ENCODE results near the gene DENND5A.

- no peak for TF ChIP-seq CTCF (IDR thresholded peaks at IDR 0.05)
- TF ChIP-seq POLR2A (IDR thresholded peaks at IDR 0.05) = no peak
Measured at GRCh38 chr11:9182180-9182871, 82.8 kb downstream of the DENND5A start.

Measured in right lobe of liver (tissue), 4 donors.